ENCODE measurements around the gene FBXL17.

FBXL17 gene

GRCh38 chr5:107887166-107887943 is 494.5 kb downstream of the FBXL17 start:
- no peaks in the 10 kb centered on the region for H3K9me3 ChIP-seq (ENCODE audit: control insufficient read depth, insufficient read depth, low read depth, low read length)
- no peaks in the 10 kb centered on the region for H3K4me1 ChIP-seq (ENCODE audit: control insufficient read depth, insufficient read depth, low read length)
- no peaks in the 10 kb centered on the region for H3K27me3 ChIP-seq (ENCODE audit: control insufficient read depth, insufficient read depth, low read length)
- H3K36me3 ChIP-seq (ENCODE audit: control insufficient read depth, insufficient read depth, low read length) = no peaks in the 10 kb centered on the region
- no peak overlapping the region for H3K4me3 ChIP-seq (ENCODE audit: low read depth, low read length)
- no peak overlapping the region for H3K27ac ChIP-seq (ENCODE audit: low read depth, low read length)
- H3K9ac ChIP-seq (ENCODE audit: low read length) = no peak overlapping the region

GRCh38 chr5:107885601-107886000 is 496.3 kb downstream of the FBXL17 start:
- H3K9me3 ChIP-seq (ENCODE audit: control insufficient read depth, insufficient read depth, low read depth, low read length) = no peaks in the 10 kb centered on the region
- no peaks in the 10 kb centered on the region for H3K36me3 ChIP-seq (ENCODE audit: control insufficient read depth, insufficient read depth, low read length)
- no peaks in the 10 kb centered on the region for H3K27me3 ChIP-seq (ENCODE audit: control insufficient read depth, insufficient read depth, low read length)
- no peaks in the 10 kb centered on the region for H3K4me1 ChIP-seq (ENCODE audit: control insufficient read depth, insufficient read depth, low read length)
- no peak overlapping the region for H3K4me3 ChIP-seq (ENCODE audit: low read depth, low read length)
- no peak overlapping the region for H3K27ac ChIP-seq (ENCODE audit: low read depth, low read length)
- H3K9ac ChIP-seq (ENCODE audit: low read length) = no peak overlapping the region

GRCh38 chr5:107884871-107885270 is 497.0 kb downstream of the FBXL17 start:
- H3K9ac ChIP-seq (ENCODE audit: low read length) = no peak overlapping the region

GRCh38 chr5:107878661-107879060 is 503.2 kb downstream of the FBXL17 start:
- Histone ChIP-seq H3K4me1 (ENCODE audit: control insufficient read depth, insufficient read depth, low read length) (peaks cover 29% of the 10 kb centered on the region; the same call in 1 of the 2 replicates), H3K9me3 (ENCODE audit: control insufficient read depth, insufficient read depth, low read depth, low read length) (no peaks in the 10 kb centered on the region), H3K27me3 (ENCODE audit: control insufficient read depth, insufficient read depth, low read length) (no peaks in the 10 kb centered on the region), H3K9ac (ENCODE audit: low read length) (no peak overlapping the region), H3K4me3 (ENCODE audit: low read depth, low read length) (no peak overlapping the region), H3K36me3 (ENCODE audit: control insufficient read depth, insufficient read depth, low read length) (no peaks in the 10 kb centered on the region), H3K27ac (ENCODE audit: low read depth, low read length) (no peak overlapping the region)

More at GRCh38 chr5:107884871-107885270, 497.0 kb downstream of the FBXL17 start:
- no peak overlapping the region for H3K4me3 ChIP-seq (ENCODE audit: low read depth, low read length)
- no peaks in the 10 kb centered on the region for H3K36me3 ChIP-seq (ENCODE audit: control insufficient read depth, insufficient read depth, low read length)
- H3K27ac ChIP-seq (ENCODE audit: low read depth, low read length) = no peak overlapping the region
- H3K9me3 ChIP-seq (ENCODE audit: control insufficient read depth, insufficient read depth, low read depth, low read length) = no peaks in the 10 kb centered on the region
- H3K27me3 ChIP-seq (ENCODE audit: control insufficient read depth, insufficient read depth, low read length) = no peaks in the 10 kb centered on the region
- no peaks in the 10 kb centered on the region for H3K4me1 ChIP-seq (ENCODE audit: control insufficient read depth, insufficient read depth, low read length)

GRCh38 chr5:107876906-107877305 is 505.0 kb downstream of the FBXL17 start:
- peaks cover 30% of the 10 kb centered on the region; the same call in 1 of the 2 replicates for H3K4me1 ChIP-seq (ENCODE audit: control insufficient read depth, insufficient read depth, low read length)
- H3K9me3 ChIP-seq (ENCODE audit: control insufficient read depth, insufficient read depth, low read depth, low read length) = no peaks in the 10 kb centered on the region
- H3K27me3 ChIP-seq (ENCODE audit: control insufficient read depth, insufficient read depth, low read length) = no peaks in the 10 kb centered on the region
- H3K27ac ChIP-seq (ENCODE audit: low read depth, low read length) = no peak overlapping the region
- H3K36me3 ChIP-seq (ENCODE audit: control insufficient read depth, insufficient read depth, low read length) = no peaks in the 10 kb centered on the region
- no peak overlapping the region for H3K9ac ChIP-seq (ENCODE audit: low read length)
- no peak overlapping the region for H3K4me3 ChIP-seq (ENCODE audit: low read depth, low read length)

GRCh38 chr5:107876261-107876660 is 505.6 kb downstream of the FBXL17 start:
- no peaks in the 10 kb centered on the region for H3K36me3 ChIP-seq (ENCODE audit: control insufficient read depth, insufficient read depth, low read length)

GRCh38 chr5:107875833-107876232 is 506.1 kb downstream of the FBXL17 start:
- no peak overlapping the region for H3K9ac ChIP-seq (ENCODE audit: low read length)
- peak overlapping the region; percentile 18; the same call in 1 of the 2 replicates for H3K27ac ChIP-seq (ENCODE audit: low read depth, low read length)
- no peak overlapping the region for H3K4me3 ChIP-seq (ENCODE audit: low read depth, low read length)
- no peaks in the 10 kb centered on the region for H3K9me3 ChIP-seq (ENCODE audit: control insufficient read depth, insufficient read depth, low read depth, low read length)
- no peaks in the 10 kb centered on the region for H3K36me3 ChIP-seq (ENCODE audit: control insufficient read depth, insufficient read depth, low read length)
- no peaks in the 10 kb centered on the region for H3K27me3 ChIP-seq (ENCODE audit: control insufficient read depth, insufficient read depth, low read length)
- H3K4me1 ChIP-seq (ENCODE audit: control insufficient read depth, insufficient read depth, low read length) = peaks cover 30% of the 10 kb centered on the region; the same call in 1 of the 2 replicates

More at GRCh38 chr5:107876261-107876660, 505.6 kb downstream of the FBXL17 start:
- Histone ChIP-seq H3K27me3 (ENCODE audit: control insufficient read depth, insufficient read depth, low read length) (no peaks in the 10 kb centered on the region), H3K9ac (ENCODE audit: low read length) (no peak overlapping the region), H3K4me1 (ENCODE audit: control insufficient read depth, insufficient read depth, low read length) (peaks cover 30% of the 10 kb centered on the region; the same call in 1 of the 2 replicates), H3K4me3 (ENCODE audit: low read depth, low read length) (no peak overlapping the region), H3K27ac (ENCODE audit: low read depth, low read length) (no peak overlapping the region), H3K9me3 (ENCODE audit: control insufficient read depth, insufficient read depth, low read depth, low read length) (no peaks in the 10 kb centered on the region)

GRCh38 chr5:107874795-107875194 is 507.1 kb downstream of the FBXL17 start:
- Histone ChIP-seq H3K27ac (ENCODE audit: low read depth, low read length) (no peak overlapping the region), H3K4me3 (ENCODE audit: low read depth, low read length) (no peak overlapping the region), H3K9me3 (ENCODE audit: control insufficient read depth, insufficient read depth, low read depth, low read length) (no peaks in the 10 kb centered on the region), H3K4me1 (ENCODE audit: control insufficient read depth, insufficient read depth, low read length) (peaks cover 30% of the 10 kb centered on the region; the same call in 1 of the 2 replicates), H3K9ac (ENCODE audit: low read length) (no peak overlapping the region), H3K27me3 (ENCODE audit: control insufficient read depth, insufficient read depth, low read length) (no peaks in the 10 kb centered on the region), H3K36me3 (ENCODE audit: control insufficient read depth, insufficient read depth, low read length) (no peaks in the 10 kb centered on the region)

- Histone ChIP-seq H3K4me3 (ENCODE audit: low read depth, low read length) (no peak overlapping the region), H3K9ac (ENCODE audit: low read length) (no peak overlapping the region), H3K27me3 (ENCODE audit: control insufficient read depth, insufficient read depth, low read length) (no peaks in the 10 kb centered on the region), H3K27ac (ENCODE audit: low read depth, low read length) (no peak overlapping the region), H3K4me1 (ENCODE audit: control insufficient read depth, insufficient read depth, low read length) (peaks cover 39% of the 10 kb centered on the region), H3K9me3 (ENCODE audit: control insufficient read depth, insufficient read depth, low read depth, low read length) (no peaks in the 10 kb centered on the region), H3K36me3 (ENCODE audit: control insufficient read depth, insufficient read depth, low read length) (no peaks in the 10 kb centered on the region)
Measured at GRCh38 chr5:107873877-107874276, 508.0 kb downstream of the FBXL17 start.

- Histone ChIP-seq H3K27ac (ENCODE audit: low read depth, low read length) (no peak overlapping the region), H3K4me1 (ENCODE audit: control insufficient read depth, insufficient read depth, low read length) (peaks cover 32% of the 10 kb centered on the region), H3K4me3 (ENCODE audit: low read depth, low read length) (no peak overlapping the region), H3K27me3 (ENCODE audit: control insufficient read depth, insufficient read depth, low read length) (no peaks in the 10 kb centered on the region), H3K9ac (ENCODE audit: low read length) (no peak overlapping the region), H3K36me3 (ENCODE audit: control insufficient read depth, insufficient read depth, low read length) (no peaks in the 10 kb centered on the region), H3K9me3 (ENCODE audit: control insufficient read depth, insufficient read depth, low read depth, low read length) (no peaks in the 10 kb centered on the region)
Measured at GRCh38 chr5:107871023-107871422, 510.9 kb downstream of the FBXL17 start.

- Histone ChIP-seq H3K4me1 (ENCODE audit: control insufficient read depth, insufficient read depth, low read length) (peaks cover 25% of the 10 kb centered on the region), H3K4me3 (ENCODE audit: low read depth, low read length) (no peak overlapping the region), H3K9me3 (ENCODE audit: control insufficient read depth, insufficient read depth, low read depth, low read length) (no peaks in the 10 kb centered on the region), H3K27ac (ENCODE audit: low read depth, low read length) (no peak overlapping the region), H3K27me3 (ENCODE audit: control insufficient read depth, insufficient read depth, low read length) (no peaks in the 10 kb centered on the region), H3K9ac (ENCODE audit: low read length) (no peak overlapping the region), H3K36me3 (ENCODE audit: control insufficient read depth, insufficient read depth, low read length) (no peaks in the 10 kb centered on the region)
Measured at GRCh38 chr5:107869438-107870115, 512.3 kb downstream of the FBXL17 start.
